Effector memory CD4-positive, alpha-beta T cell (primary cell): Measurements from ENCODE around the gene C6orf120.

Experiments used
- DNase-seq, 3 donors: peaks; one replicate each; pipeline ENCODE4 v3.0.0-alpha.2; 2020
- H3K27ac ChIP-seq: 2 replicates; pipeline ENCODE4 v1.7.0; 2013; ENCODE audit warnings: mild to moderate bottlenecking, low read length, moderate library complexity; ENCODE audit not compliant: insufficient read depth, poor library complexity, severe bottlenecking
- H3K27me3 ChIP-seq: replicated peaks from 2 replicates; pipeline ENCODE4 v1.7.0; 2013; ENCODE audit warnings: mild to moderate bottlenecking, low read length; ENCODE audit not compliant: insufficient read depth, control insufficient read depth, poor library complexity, severe bottlenecking
- H3K36me3 ChIP-seq: 2 replicates; pipeline ENCODE4 v1.7.0; 2013; ENCODE audit warnings: mild to moderate bottlenecking, low read length, moderate library complexity; ENCODE audit not compliant: control insufficient read depth, insufficient read depth
- H3K4me1 ChIP-seq: 2 replicates; pipeline ENCODE4 v1.7.0; 2013; ENCODE audit warnings: low read length, mild to moderate bottlenecking; ENCODE audit not compliant: control insufficient read depth, insufficient read depth, poor library complexity, severe bottlenecking
- H3K4me3 ChIP-seq: 2 replicates; pipeline ENCODE4 v1.7.0; 2013; ENCODE audit warnings: low read length, low read depth, mild to moderate bottlenecking; ENCODE audit not compliant: insufficient read depth, poor library complexity, severe bottlenecking
- H3K9me3 ChIP-seq: 2 replicates; pipeline ENCODE4 v1.7.0; 2013; ENCODE audit warnings: mild to moderate bottlenecking, low read length, moderate library complexity; ENCODE audit not compliant: control insufficient read depth

C6orf120 gene

DNA sequence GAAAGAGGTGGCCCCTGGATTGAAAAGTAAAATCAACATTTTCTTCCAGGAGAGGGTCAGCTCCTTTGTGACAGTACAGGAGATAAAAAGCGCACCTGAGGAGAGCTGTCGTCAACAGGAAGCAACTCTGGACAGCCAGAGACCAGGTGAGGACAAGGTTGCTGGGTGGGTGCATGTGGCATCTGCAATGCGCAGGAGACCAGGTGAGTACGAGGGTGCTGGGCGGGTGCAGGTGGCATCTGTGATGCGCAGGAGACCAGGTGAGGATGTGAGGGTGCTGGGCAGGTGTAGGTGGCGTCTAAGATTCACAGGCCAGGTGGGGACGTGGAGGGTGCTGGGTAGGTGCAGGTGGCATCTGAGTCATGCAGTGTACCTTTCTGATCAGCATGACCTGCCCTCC is 38.5 kb upstream of the C6orf120 start:
- Histone ChIP-seq H3K4me1 (no peaks in the 10 kb centered on the region), H3K9me3 (no peaks in the 10 kb centered on the region), H3K36me3 (peaks cover 5% of the 10 kb centered on the region), H3K4me3 (no peak overlapping the region), H3K27me3 (no peaks in the 10 kb centered on the region), H3K27ac (no peak overlapping the region)
- DNase-seq, result no peak

DNA sequence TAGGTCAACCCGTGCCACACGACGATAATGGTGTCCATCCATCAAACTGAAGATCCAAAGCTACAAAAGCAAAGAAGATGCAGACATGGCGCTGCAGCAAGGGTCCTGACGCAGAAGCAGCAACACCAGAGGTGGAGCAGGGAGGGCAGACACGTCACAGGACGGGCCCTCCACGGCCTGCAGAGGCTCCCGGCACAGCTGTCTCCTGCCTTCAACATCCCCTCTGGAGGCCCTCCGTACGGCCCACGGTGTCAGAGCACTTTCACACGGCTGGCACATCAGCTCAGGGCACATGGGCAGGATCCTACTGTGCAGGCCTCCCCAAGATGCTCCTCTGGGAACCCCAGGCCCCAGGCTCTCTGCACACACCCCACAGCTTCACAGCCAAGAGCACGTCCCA is 37.7 kb upstream of the C6orf120 start:
- Histone ChIP-seq H3K27me3 (no peaks in the 10 kb centered on the region), H3K9me3 (no peaks in the 10 kb centered on the region), H3K27ac (no peak overlapping the region), H3K4me1 (no peaks in the 10 kb centered on the region), H3K36me3 (peaks cover 6% of the 10 kb centered on the region), H3K4me3 (no peak overlapping the region)
- no peak for DNase-seq

- H3K9me3 ChIP-seq, result no peaks in the 10 kb centered on the region
- H3K4me1 ChIP-seq, result no peaks in the 10 kb centered on the region
- H3K27me3 ChIP-seq, result no peaks in the 10 kb centered on the region
- H3K27ac ChIP-seq, result no peak overlapping the region
- DNase-seq, result no peak
- no peak overlapping the region for H3K4me3 ChIP-seq
- peaks cover 6% of the 10 kb centered on the region for H3K36me3 ChIP-seq
Measured at GRCh38 chr6:169665289-169665688, 36.6 kb upstream of the C6orf120 start.

- Histone ChIP-seq H3K36me3 (peaks cover 6% of the 10 kb centered on the region), H3K9me3 (no peaks in the 10 kb centered on the region), H3K27me3 (no peaks in the 10 kb centered on the region), H3K4me1 (no peaks in the 10 kb centered on the region), H3K4me3 (no peak overlapping the region), H3K27ac (no peak overlapping the region)
- DNase-seq, result no peak
Measured at GRCh38 chr6:169666441-169666840, 35.5 kb upstream of the C6orf120 start.

- no peak for DNase-seq
- no peaks in the 10 kb centered on the region for H3K9me3 ChIP-seq
- no peaks in the 10 kb centered on the region for H3K27me3 ChIP-seq
- H3K4me3 ChIP-seq, result no peak overlapping the region
- H3K4me1 ChIP-seq, result no peaks in the 10 kb centered on the region
- H3K27ac ChIP-seq, result no peak overlapping the region
- H3K36me3 ChIP-seq, result peaks cover 6% of the 10 kb centered on the region
Measured at GRCh38 chr6:169667716-169668115, 34.2 kb upstream of the C6orf120 start.

DNA sequence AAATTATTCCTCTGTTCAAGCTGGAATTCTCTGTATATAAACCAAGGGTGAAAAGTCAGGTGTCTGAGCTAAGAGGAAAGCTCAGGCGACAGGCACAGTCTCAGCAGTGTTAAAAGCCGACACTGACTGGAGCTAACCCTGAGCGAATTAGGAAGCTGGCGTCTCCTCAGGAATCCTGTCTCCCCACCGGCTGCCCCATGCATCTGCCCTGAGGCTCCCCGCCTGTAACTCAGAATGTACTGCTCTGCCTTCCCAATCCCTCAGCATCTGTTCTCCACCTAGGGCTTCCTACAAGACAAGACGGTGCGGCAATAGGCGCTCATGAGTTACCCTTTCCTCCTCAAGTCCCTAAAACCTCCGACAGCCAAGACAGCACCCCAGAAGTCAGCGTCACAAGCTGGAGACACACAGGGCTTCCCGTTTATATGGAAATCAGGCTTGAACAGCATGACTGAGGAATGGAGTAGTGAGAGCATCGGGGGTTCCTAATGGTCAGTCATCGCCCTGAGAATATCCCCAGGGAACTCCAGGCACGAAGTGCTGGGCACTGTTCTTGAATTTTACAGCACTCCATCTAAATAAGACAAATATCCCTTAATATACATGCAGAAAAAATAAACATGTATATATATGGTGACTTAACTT is 33.6 kb upstream of the C6orf120 start:
- Histone ChIP-seq H3K9me3 (no peaks in the 10 kb centered on the region), H3K4me3 (no peak overlapping the region), H3K27me3 (no peaks in the 10 kb centered on the region), H3K4me1 (no peaks in the 10 kb centered on the region), H3K27ac (no peak overlapping the region), H3K36me3 (peaks cover 6% of the 10 kb centered on the region)
- DNase-seq, result no peak

DNA sequence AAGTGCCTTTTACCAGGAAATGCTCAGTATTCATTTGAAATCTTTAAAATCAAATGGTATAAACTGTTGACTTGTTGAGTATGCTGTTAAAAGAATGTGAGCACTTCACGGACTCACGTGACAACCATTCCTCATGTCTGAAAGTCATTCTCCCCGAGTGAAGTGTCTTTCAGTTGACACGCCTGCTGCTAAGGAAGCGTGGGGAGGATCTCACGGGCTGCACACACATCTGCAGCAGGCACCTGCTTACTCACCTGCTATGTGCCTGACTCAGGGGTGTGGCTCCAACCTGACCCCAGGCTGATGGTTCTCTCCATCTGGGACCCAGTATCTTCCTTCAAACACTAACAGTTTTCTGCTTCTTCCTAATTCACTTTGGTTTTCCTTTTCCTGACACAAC is 32.8 kb upstream of the C6orf120 start:
- no peak for DNase-seq
- peaks cover 6% of the 10 kb centered on the region for H3K36me3 ChIP-seq
- no peaks in the 10 kb centered on the region for H3K9me3 ChIP-seq
- no peaks in the 10 kb centered on the region for H3K27me3 ChIP-seq
- H3K4me3 ChIP-seq, result no peak overlapping the region
- H3K27ac ChIP-seq, result no peak overlapping the region
- no peaks in the 10 kb centered on the region for H3K4me1 ChIP-seq

GRCh38 chr6:169669889-169670288 is 32.0 kb upstream of the C6orf120 start:
- H3K27me3 ChIP-seq, result no peaks in the 10 kb centered on the region
- no peak for DNase-seq
- peaks cover 6% of the 10 kb centered on the region for H3K36me3 ChIP-seq
- H3K4me3 ChIP-seq, result no peak overlapping the region
- H3K9me3 ChIP-seq, result no peaks in the 10 kb centered on the region
- H3K27ac ChIP-seq, result no peak overlapping the region
- H3K4me1 ChIP-seq, result no peaks in the 10 kb centered on the region

GRCh38 chr6:169671563-169671962 is 30.4 kb upstream of the C6orf120 start:
- Histone ChIP-seq H3K9me3 (no peaks in the 10 kb centered on the region), H3K4me3 (no peak overlapping the region), H3K27ac (no peak overlapping the region), H3K27me3 (no peaks in the 10 kb centered on the region), H3K36me3 (peaks cover 6% of the 10 kb centered on the region), H3K4me1 (no peaks in the 10 kb centered on the region)
- DNase-seq, result no peak

DNA sequence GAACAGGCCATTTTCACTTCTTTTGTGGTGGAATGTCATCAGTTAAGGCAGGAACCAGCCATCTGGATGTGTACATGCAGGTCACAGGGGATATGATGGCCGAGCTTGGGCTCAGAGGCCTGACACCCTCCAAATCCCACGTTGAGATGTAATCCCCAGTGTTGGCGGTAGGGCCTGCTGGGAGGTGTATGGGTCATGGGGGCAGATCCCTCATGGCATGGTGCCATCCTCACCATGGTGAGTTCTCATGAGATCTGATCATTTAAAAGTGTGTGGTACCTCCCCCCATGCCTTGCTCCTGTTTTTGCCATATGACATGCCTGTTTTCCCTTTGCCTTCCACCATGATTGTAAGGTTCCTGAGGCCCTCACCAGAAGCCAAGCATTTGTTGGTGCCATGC is 26.9 kb upstream of the C6orf120 start:
- H3K4me3 ChIP-seq, result no peak overlapping the region
- no peaks in the 10 kb centered on the region for H3K36me3 ChIP-seq
- no peaks in the 10 kb centered on the region for H3K27me3 ChIP-seq
- no peaks in the 10 kb centered on the region for H3K9me3 ChIP-seq
- H3K27ac ChIP-seq, result no peak overlapping the region
- H3K4me1 ChIP-seq, result no peaks in the 10 kb centered on the region
- no peak for DNase-seq
